K562 (cell line): ENCODE measurements around the gene MIDN. TPM values are rescaled to one million over a fixed set of nuclear protein-coding genes. Genes with fewer than 3 reads are reported as not detected.

Experiments used
- DEAF1 ChIP-seq: fragments of 450-650 bp; formaldehyde crosslinking; IDR thresholded peaks from 2 replicates; pipeline ENCODE4 v1.4.0; 2020; ENCODE audit warnings: mild to moderate bottlenecking, moderate library complexity
- EP300 ChIP-seq: IDR thresholded peaks from 2 replicates; pipeline ENCODE4 v1.6.1; 2012; ENCODE audit warnings: low read length, improper control_type of control experiment
- ERF ChIP-seq: fragments of 450-650 bp; formaldehyde crosslinking; IDR thresholded peaks from 2 replicates; pipeline ENCODE4 v1.4.0; 2020; ENCODE audit warnings: mild to moderate bottlenecking, mixed read lengths
- GATA2 ChIP-seq: sonication (generic); formaldehyde crosslinking; IDR thresholded peaks from 2 replicates; pipeline ENCODE4 v1.4.0; 2020; ENCODE audit warnings: mild to moderate bottlenecking, missing genetic modification reagents
- HNRNPLL ChIP-seq: fragments of 200-400 bp; formaldehyde crosslinking; IDR thresholded peaks from 2 replicates; pipeline ENCODE4 v1.6.1; 2017; ENCODE audit warnings: low read length, low read depth, mild to moderate bottlenecking; ENCODE audit not compliant: poor library complexity, severe bottlenecking
- HOMEZ ChIP-seq: fragments of 250-450 bp; sonication (Bioruptor Pico); IDR thresholded peaks from 2 replicates; pipeline ENCODE4 v1.4.0; 2020; ENCODE audit warnings: mild to moderate bottlenecking, moderate library complexity
- IFI16 ChIP-seq: fragments of 250-450 bp; sonication (Bioruptor Pico); IDR thresholded peaks from 2 replicates; pipeline ENCODE4 v2.1.2; 2022; ENCODE audit warnings: mild to moderate bottlenecking, inconsistent platforms
- MECOM ChIP-seq: fragments of 250-450 bp; sonication (Bioruptor Pico); IDR thresholded peaks from 2 replicates; pipeline ENCODE4 v1.8.0; 2022; ENCODE audit warnings: inconsistent platforms
- RBBP5 ChIP-seq: fragments of 200-600 bp; sonication (generic); IDR thresholded peaks from 2 replicates; pipeline ENCODE4 v1.6.1; 2012; ENCODE audit warnings: borderline replicate concordance, mild to moderate bottlenecking, low read length, control low read depth, inconsistent platforms; ENCODE audit not compliant: insufficient read depth, poor library complexity, severe bottlenecking
- RBM17 ChIP-seq: fragments of 200-400 bp; formaldehyde crosslinking; IDR thresholded peaks from 2 replicates; pipeline ENCODE4 v1.6.1; 2017; ENCODE audit warnings: low read depth, mild to moderate bottlenecking, low read length, borderline replicate concordance
- YY1 ChIP-seq, 3 experiments: IDR thresholded peaks; 2 replicates each; pipeline ENCODE4 v1.6.1; 2011; ENCODE audit warnings: low read length in 2 of 3, mild to moderate bottlenecking in 2 of 3, moderate library complexity in 2 of 3, borderline replicate concordance in 1 of 3, control low read depth in 1 of 3, low read depth in 1 of 3; ENCODE audit not compliant: insufficient read depth in 3 of 3, insufficient replicate concordance in 2 of 3, control insufficient read depth in 1 of 3, insufficient read length in 1 of 3; ENCODE audit errors: extremely low read depth in 1 of 3
- ZNF311 ChIP-seq: fragments of 250-450 bp; sonication (Bioruptor Pico); IDR thresholded peaks from 2 replicates; pipeline ENCODE4 v1.4.0; 2020; ENCODE audit warnings: mild to moderate bottlenecking, moderate library complexity
- ZNF347 ChIP-seq: fragments of 450-650 bp; formaldehyde crosslinking; IDR thresholded peaks from 2 replicates; pipeline ENCODE4 v1.4.0; 2020; ENCODE audit warnings: low read depth, mild to moderate bottlenecking, moderate library complexity
- polyA plus RNA-seq, 8 experiments: library from polyadenylated mRNA; depleted of rRNA in 4 of 8; stranded (reverse) in 5 of 8; unstranded in 3 of 8; fragments of >200 nt; fragmentation: Nextera tagmentation in 2 of 8; fragmentation: Illumina TruSeq in 1 of 8; extraction: Ambion mirVana in 2 of 8; extraction: Trizol in 1 of 8; gene quantifications; 2 replicates each; pipeline versions ENCODE4 v1.2.1 to v1.2.3, GENCODE V29; 2011 to 2014; ENCODE audit warnings: inconsistent platforms in 1 of 8, missing spikeins in 1 of 8
- total RNA-seq, 7 experiments: library from RNA; depleted of rRNA in 6 of 7; stranded (reverse); fragments of >200 nt in 6 of 7; fragmentation: Illumina TruSeq in 2 of 7; extraction: Trizol in 2 of 7; gene quantifications; 2 replicates each; pipeline versions ENCODE4 v1.2.1 to v1.2.3, GENCODE V29; 2011 to 2021; ENCODE audit warnings: low replicate concordance in 1 of 7
- TF ChIP-seq, protein P1 (sequence below), 2 experiments: fragments of 450-650 bp in 1 of 2; sonication (generic) in 1 of 2; formaldehyde crosslinking in 1 of 2; IDR thresholded peaks; 2 replicates each; pipeline versions ENCODE4 v1.7.1 to v1.9.0; 2016 to 2022; ENCODE audit warnings: inconsistent platforms in 1 of 2, mild to moderate bottlenecking in 1 of 2, missing genetic modification reagents in 1 of 2

MIDN gene
- total and polyA plus RNA-seq, 9 of the 15 experiments (the other 6 are each of a cell fraction or from before 2014, with no cell fraction given): 0.17 to 120 (median 10.1) TPM

GRCh38 chr19:1248786-1249297, 459 bp downstream of the MIDN start (continued):
- TF ChIP-seq HOMEZ (CRISPR knock-in tag) (no peak), RBBP5 (peak; percentile 53), HNRNPLL (no peak), RBM17 (no peak), EP300 (no peak), ZNF347 (CRISPR knock-in tag) (no peak), YY1 (IDR thresholded peaks at IDR 0.05; ENCODE audit: borderline replicate concordance in 1 of 3, control insufficient read depth in 1 of 3, extremely low read depth in 1 of 3, insufficient read depth in 3 of 3, insufficient read length in 1 of 3, insufficient replicate concordance in 2 of 3, low read depth in 1 of 3, low read length in 2 of 3) (peak in 2 of 3 experiments; percentile 36 to 39), GATA2 (no peak), ZNF311 (no peak), ERF (CRISPR knock-in tag) (peak; percentile 94), MECOM (no peak), IFI16 (CRISPR knock-in tag) (no peak), DEAF1 (CRISPR knock-in tag) (0 out of 2 replicates have a peak, but pooled peaks have one; percentile 23)
- TF ChIP-seq, protein P1, sequence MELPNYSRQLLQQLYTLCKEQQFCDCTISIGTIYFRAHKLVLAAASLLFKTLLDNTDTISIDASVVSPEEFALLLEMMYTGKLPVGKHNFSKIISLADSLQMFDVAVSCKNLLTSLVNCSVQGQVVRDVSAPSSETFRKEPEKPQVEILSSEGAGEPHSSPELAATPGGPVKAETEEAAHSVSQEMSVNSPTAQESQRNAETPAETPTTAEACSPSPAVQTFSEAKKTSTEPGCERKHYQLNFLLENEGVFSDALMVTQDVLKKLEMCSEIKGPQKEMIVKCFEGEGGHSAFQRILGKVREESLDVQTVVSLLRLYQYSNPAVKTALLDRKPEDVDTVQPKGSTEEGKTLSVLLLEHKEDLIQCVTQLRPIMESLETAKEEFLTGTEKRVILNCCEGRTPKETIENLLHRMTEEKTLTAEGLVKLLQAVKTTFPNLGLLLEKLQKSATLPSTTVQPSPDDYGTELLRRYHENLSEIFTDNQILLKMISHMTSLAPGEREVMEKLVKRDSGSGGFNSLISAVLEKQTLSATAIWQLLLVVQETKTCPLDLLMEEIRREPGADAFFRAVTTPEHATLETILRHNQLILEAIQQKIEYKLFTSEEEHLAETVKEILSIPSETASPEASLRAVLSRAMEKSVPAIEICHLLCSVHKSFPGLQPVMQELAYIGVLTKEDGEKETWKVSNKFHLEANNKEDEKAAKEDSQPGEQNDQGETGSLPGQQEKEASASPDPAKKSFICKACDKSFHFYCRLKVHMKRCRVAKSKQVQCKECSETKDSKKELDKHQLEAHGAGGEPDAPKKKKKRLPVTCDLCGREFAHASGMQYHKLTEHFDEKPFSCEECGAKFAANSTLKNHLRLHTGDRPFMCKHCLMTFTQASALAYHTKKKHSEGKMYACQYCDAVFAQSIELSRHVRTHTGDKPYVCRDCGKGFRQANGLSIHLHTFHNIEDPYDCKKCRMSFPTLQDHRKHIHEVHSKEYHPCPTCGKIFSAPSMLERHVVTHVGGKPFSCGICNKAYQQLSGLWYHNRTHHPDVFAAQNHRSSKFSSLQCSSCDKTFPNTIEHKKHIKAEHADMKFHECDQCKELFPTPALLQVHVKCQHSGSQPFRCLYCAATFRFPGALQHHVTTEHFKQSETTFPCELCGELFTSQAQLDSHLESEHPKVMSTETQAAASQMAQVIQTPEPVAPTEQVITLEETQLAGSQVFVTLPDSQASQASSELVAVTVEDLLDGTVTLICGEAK (IDR thresholded peaks at IDR 0.05): no peak
- TF ChIP-seq, protein P1 (CRISPR knock-in tag; IDR thresholded peaks at IDR 0.05): no peak
